ENCODE data around the gene SYT7.

The SYT7 gene

DNA sequence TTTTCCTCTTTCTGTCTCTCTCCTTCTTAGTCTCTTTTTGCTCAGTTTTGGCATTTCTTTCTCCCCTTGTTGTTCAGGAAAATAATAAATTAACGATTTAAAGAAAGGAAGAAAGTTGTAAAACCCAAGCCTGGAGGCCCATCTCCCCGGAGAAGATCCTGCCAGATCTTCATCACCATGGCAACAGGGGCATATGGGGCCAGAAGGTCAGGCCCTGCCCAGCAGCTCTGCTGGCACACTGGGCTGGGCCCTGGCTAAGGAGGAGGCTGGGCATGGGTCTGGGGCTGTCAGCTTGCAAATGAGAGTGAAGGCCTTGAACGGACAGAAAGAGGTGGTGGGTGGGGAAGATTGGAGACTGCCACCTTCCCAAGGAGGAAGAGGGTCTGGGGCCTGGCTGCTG is 69.5 kb downstream of the SYT7 start:
- DNase-seq: no peak

DNA sequence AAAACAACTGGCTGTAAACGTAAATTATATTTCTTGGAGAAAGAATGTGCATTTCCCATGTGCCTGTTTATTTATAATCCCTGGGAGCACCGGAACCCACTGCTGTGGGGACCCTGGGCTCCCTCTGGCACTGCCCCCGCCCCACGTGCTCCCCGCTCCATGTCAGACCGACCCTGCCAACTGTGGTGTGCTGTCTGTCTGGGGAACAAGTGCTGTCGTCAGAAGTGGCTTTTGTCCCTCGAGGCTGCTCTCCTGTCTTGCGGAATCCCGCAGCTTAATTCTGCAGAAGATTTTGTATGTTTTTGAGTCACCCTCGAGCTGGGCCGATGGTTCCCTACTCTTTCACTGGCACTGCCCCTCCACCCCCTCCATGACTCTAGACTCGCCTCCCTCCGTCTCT is 69.9 kb downstream of the SYT7 start:
- no peak for DNase-seq

DNA sequence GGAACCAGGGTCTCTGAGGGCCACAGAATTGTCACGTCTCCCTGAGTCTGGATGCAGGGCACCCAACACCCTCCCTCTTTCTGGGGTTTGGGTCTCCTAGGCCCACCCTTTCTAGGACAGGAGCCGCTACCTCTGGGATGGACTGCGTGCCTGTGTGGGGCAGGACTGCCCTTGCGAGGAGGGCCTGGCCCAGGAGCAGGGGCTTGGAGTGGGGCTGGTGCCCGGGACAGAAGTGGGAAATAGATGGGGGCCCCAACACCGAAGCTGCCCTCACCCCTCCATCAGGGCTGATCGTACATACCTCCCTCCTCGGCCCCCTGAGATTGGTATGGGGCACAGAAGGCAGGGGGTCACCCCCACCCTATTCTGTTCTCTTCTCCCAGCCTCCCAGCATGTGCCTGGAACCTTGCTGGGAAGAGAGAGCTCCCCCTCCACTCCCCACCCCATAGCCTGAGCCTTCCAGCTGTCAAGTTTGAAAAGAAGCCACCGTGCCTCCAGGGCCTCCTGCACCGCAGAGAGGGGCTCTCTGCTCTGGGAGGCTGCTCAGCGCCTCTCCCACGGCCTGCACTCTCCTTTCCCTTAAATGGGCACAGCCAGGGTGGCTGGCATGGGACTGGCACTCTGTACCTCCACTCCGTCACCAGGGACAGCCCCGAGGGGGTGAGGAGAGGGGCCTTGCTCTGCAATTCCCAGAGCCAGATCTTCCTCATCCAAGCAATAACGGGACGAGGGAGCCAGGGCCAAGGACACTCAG is 70.5 kb downstream of the SYT7 start:
- no peak for DNase-seq

DNA sequence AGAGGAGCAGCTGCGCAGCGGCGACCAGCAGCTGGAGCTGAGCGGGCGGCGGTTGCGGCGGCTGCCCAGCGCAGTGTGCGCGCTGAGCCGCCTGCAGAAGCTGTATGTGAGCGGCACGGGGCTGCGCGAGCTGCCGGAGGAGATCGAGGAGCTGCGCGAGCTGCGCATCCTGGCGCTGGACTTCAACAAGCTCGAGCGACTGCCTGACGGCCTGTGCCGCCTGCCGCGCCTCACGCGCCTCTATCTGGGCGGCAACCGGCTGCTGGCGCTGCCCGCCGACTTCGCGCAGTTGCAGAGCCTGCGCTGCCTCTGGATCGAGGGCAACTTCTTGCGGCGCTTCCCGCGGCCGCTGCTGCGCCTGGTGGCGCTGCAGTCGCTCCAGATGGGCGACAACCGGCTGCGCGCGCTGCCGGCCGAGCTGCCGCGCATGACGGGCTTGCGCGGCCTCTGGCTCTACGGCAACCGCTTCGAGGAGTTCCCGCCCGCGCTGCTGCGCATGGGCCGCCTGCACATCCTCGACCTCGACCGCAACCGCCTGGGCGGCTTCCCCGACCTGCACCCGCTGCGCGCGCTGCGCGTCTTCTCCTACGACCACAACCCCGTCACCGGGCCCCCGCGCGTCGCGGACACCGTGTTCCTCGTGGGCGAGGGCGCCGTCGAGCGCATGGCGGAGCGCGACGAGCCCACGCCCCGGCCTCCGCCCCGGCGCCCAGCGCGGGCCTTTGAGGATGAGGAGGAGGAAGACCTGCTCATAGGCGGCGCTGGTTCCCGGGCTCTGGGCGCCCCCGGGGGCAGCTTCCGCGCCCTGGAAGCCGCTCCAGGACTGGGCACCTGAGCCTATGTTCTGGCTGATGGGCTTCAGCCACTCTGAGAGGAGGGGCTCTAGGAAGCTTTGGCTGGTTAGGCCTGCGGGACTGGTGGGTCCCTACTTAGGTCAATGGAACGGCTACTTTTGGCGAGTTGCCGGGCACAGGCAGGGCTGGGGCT is 71.5 kb downstream of the SYT7 start:
- peak; percentile 64 for DNase-seq

DNA sequence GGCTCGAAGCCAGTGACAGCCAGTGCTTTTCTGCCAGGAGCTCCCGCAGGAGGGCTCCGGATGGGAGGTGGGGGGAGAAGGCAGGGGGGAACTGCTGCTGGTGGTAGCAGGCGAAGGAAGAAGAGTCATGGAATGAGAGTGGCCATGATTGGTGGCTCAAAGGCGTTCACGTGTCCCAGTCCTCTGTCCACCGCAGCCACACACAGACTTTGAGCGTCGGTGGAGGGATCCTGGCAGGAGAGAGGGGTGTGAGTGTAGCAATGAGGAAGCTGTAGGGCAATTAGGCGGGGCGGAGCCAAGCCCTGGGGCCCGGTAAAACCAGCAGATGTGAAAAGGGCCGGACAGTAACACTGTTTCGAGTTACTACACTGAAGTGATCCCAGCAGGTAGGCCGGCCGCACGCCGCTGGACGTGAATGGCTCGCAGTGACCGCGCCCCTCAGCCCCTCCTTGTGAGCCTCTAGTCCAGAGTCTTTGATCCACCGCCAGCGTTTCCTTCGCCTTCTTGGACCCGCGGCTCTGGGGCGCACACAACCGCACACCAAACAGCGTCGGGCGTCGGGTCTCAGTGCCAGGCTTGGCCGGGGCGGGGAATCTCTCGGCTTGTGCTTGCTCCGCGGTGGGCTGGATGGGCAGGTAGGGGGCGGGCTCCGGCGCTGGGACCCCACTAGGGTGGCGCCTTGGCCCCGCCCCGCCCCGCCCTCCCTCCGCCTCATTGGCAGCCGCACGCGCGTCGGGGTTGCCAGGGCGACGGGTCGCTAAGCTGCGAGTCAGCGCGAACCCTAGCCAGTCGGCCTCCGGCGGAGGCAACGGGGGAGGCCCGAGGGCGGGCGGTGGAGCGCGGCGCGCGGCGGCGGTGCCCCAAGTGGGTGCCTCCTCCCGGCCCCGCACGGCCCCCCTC is 72.7 kb downstream of the SYT7 start, which contains the start of gene LRRC10B:
Gene LRRC10B, plus strand, starts transcription at position 788 of the 900 bp plus-strand sequence. CDS start 250 bp downstream, outside the sequence.
- DNase-seq: peak; percentile 70

DNA sequence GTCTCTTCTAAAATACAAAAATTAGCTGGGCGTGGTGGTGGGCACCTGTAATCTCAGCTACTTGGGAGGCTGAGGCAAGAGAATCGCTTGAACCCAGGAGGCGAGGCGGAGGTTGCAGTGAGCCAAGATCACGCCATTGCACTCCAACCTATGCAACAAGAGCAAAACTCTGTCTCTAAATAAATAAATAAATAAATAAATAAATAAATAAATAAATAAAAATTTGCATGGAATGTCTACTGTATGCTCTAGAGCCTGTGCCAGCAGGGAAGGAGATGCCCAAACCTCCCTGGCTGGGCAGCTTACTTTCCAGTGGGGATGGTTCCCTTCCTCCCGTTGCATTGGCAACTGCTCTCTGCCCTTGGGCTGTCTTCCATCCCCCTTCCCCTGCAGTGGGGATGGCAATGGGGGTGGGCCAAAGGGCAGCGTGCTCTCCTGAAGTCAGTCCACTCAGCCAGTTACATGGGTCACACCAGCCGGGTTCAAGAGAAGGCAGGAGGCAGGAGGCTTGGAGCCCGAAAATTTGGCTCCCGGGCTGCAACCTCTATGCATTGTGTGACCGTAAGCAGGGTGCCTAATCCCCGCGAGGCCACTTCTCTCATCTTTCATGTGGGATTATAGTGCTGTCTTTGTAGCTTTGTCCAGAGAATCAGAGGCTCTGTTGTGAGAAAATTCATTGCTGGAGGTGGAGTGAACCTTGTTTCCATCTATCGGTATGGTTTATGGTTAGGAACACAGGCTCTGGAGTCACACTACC is 73.7 kb downstream of the SYT7 start:
- DNase-seq: no peak

DNA sequence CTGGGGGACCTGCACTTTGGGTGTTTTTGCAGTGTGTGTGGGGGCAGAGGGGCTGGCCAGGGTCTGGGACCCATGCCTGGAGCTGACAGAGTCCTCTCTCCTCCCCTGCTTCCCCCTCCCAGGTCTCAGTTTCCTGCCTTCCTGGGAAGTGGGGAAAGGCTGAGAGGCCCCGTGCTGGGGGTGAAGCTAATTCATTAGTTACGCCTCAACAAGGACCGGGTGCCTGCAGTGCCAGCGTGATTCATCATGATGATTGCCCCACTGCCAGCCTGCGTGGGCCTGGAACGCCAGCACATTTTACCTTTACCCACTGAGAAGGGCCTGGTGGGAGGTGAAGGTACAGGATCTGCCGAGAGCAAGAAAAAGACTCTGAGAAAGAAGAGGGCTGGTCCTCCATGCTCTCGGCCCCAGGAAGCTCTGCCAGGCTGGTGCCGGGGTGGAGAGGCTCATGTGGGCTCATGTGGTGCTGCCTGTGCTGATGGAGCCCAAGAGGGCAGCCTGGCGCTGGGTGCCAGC is 75.2 kb downstream of the SYT7 start:
- DNase-seq: no peak

DNA sequence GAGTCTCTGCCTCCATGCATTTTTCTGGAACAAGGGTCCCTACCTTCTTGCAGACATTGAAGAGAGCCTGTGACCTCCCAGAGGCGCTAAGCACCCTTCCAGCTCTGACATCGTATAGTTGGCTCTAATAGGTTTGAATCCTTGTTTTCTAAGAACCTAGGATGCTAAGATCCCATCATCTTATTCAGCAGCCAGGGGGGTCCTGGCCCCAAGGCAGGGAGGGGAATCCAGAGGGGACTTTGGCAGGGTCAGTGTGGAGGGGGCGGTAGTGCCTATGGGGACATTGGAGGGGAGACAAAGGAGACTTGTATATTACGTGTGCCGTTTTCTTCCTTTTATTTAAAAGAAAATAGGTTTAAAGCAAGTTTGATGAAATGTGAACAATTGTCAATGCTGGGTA is 75.8 kb downstream of the SYT7 start:
- DNase-seq: no peak

DNA sequence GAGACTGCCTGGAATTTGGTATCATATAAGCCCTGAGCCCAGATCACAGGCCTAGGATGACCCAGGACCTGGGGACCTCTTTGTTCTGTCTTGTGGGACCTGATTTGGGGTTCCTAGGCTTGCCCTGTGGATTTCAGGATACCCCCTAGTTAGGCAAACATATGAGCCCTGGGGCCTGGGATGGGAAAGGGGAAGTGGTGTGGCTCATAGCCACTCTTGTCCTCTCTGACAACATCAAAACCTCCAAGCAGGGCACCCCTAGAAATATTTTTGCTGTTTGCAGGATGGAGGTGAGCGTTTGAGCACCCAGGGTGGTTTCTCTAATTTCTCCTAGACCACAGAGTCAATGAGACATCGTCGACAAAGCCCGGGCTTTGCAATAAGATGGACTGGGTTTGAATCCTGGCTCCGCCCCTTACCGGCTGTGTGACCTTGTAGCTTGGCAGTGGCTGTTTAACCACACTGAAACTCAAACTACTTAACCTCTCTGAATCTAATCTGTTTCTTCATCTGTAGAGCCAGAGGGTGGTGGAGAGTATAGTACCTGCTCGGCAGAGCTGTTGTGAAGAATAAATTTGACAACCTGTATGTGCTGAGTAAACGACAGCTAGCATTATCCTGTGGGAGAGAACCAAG is 77.6 kb downstream of the SYT7 start:
- no peak for DNase-seq

DNA sequence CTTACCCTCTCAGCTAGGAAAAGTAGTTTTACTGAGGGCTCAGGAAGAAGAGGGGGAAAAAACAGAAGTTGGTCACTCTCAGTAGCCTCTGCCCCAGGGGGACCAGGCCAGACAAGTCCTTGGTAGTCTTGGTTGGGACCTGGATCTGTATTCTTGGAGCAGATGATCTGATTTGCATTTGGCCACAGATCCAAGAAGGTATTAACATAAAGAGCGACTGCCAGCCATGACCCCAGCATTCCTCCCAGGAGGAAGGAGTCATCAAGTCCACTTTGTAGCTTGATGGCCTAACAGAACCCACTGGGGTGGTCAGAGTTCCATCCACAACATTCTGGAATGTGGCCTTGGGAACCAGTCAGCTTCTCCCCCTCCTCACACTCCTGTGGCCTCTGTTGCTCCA is 78.4 kb downstream of the SYT7 start:
- no peak for DNase-seq

DNA sequence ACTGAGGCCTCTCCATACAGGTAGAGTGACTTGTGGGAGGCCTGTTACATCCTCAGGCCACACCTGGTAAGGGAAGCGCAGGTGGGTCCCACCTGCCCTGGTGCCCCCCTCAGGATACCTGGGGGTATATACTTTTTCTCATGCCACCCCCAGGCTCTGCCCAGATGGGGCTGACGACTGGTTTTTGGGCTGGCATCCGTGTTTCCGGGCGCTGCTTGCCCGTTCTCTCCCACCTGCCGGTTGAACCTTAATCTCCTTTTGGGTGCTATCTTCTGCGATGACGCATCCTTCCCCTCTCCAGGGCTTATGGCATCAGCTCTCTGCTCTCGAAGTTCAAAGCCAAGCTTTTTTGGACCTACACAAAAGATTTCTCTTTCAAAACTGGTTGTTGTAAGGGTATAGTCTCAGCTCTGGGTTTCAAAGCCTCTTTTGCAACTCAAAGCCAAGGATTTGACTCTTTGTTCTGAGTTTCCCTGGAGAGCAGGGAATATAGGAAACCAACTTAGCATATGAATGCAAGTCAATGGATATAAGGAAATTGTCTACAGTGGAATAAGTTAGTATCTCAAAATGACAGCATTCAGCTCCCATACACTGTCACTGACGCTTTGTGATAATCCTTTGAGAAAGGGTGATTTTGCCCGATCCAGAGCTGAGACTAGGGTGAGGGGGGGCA is 80.9 kb downstream of the SYT7 start:
- DNase-seq: no peak

DNA sequence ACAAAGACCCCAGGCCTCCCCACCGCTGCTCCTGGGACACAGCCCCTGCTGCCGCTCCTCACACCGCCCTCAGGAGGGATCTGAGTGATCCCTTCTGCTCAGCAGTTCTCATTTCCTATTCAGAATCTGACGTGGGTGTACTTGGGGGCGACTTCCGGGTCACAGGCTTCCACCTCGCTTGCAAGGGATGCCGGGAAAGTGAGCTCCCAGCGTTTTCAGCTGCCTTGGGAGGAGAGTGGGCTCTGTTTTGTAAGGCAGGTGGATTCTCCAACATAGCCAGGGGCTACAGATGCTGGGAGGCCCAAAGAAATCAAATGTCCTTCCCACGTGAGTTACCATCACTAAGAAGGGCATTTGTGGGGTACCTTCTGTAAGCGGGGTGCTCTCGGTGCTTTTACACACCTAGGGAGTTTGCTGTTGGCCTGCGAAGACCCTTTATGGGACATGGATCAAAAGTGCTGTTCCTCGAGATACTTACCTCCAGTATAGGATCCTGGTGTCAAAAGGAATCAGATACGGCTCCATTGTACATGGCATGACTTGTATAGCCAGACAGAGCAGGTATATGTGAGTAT is 82.0 kb downstream of the SYT7 start:
- DNase-seq: no peak

DNA sequence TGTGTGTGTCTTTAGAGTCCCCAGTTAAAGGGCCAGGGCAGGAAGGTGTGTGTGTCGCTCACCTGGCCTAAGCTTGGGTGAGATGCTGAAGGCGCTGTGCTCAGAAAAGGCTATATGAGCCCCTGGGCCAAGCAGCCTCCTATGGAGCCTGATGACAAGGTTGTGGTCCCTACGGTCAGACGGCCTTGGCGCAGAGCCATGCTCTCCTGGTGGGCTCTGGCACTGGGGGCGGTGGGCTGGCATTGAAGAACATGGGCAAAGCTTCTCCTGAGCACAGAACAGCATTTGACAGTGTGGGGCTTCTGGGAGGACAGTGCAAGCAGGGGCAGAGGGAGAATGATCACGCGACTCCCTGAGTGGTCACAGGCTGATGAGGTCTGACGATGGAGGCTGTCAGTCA is 83.0 kb downstream of the SYT7 start:
- no peak for DNase-seq

DNA sequence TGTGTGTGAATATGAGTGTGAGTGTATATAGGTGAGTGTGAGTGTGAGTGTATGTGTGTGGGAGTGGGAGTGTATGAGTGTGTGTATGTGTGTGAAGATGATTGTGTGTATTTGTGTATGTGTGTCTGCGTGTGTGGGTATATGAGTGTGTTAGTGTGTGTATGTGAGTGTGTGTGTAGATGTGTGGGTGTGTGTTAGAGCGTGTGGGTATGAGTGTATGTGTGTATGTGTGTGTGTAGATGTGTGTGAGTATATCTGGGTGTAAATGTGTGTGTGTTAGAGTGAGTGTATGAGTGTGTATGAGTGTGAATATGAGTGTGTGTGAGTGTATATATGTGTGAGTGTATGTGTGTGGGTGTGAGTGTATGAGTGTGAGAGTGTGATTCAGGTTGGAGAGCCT is 83.4 kb downstream of the SYT7 start:
- DNase-seq: no peak

DNA sequence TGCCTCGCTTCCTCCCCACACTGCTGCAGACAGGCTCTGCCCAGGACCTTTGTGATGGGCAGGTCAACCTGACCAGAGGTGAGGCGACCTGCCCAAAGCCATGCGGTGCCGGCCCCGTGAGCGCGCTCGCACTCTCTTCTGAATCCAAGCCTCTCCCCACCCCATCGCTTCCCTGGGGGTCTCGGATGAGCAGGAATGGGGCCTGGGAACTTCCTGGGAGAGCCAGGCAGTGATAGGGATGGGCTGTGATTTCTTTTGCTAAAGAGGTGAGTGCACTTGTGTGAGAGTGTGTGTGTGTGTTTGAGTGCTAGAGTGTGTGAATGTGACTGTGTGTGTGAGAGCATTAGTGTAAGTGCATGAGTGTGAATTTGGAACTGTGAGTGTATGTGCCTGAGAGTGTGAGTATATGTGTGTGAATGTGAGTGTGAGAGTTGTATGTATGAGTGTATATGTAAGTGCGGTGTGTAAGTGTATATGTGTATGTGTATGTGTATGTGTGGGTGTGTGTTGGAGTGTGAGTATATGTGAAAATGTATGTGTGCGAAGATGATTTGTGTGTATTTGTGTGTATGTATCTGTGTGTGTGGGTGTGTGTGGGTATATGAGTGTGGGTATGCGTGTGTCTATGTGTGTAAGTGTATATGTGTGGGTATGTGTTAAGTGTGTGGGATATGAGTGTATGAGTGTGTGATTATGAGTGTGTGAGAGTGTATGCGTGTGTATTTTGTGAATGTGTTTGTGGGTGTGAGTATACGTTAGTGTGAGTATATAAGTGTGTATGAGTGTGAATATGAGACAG is 84.1 kb downstream of the SYT7 start:
- no peak for DNase-seq

DNA sequence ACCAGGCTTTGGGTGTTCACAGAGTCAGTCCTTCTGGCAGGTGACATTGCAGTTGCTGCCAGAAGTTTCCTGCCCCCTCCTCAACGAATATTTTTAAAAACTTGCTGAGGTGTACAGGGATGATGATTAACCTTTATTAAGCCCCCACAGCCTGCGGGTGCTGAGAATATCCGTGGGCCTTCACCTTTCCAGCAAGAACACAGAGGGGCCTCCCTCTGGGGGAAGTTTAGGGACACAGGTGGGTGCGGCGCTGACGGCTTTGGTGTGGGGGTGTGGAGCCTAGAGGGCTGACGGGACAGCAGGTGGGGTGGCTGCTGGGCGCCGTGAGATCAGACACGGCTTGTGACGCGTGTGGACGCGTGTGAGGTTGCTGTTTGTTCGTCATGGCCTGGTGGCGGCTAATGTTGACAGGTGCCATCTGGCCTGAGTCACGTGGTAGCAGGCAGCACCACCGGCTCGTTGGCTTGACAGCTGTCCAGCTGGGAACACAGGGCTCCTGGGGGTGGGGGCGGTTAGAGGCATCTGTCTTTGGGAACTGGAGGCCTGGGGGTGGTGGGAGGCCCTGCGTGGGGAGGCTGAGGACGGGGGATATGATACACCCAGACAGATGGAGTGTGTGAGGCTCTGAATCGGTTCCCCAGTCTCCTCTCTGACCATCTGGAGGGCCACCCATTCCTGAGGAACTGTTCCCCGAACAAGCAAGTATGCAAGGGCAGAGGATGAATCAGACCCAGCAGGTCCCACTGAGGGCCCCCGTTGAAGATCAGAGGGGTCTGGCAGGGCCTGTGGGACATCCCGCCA is 84.9 kb downstream of the SYT7 start:
- no peak for DNase-seq

DNA sequence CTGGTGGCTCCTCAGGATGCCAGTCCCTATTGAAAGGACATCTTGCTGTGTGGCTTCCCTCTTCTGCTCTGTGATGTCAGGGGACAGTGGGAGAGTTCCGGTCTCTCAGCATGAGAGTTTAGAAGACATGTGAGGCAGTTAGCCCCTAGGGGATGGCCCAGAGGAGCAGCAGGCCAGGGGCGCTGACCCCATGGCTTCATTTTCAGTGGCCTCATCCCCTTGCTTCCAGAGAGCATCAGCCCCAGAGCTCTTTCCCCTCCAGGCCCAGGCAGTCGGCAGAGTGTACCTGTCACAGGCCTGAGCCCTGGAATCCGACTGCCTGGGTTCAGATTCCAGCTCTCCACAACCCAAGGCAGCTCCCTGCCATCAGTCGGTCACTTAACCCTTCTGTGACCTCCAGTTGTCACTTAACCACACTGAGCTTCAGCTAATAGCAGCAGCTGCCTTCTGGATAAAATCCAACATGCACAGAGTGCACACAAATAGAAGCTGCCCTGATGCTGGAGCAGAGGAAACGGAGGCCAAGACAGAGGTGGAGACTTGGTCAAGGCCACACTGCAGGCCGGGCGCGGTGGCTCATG is 86.4 kb downstream of the SYT7 start:
- DNase-seq: no peak

DNA sequence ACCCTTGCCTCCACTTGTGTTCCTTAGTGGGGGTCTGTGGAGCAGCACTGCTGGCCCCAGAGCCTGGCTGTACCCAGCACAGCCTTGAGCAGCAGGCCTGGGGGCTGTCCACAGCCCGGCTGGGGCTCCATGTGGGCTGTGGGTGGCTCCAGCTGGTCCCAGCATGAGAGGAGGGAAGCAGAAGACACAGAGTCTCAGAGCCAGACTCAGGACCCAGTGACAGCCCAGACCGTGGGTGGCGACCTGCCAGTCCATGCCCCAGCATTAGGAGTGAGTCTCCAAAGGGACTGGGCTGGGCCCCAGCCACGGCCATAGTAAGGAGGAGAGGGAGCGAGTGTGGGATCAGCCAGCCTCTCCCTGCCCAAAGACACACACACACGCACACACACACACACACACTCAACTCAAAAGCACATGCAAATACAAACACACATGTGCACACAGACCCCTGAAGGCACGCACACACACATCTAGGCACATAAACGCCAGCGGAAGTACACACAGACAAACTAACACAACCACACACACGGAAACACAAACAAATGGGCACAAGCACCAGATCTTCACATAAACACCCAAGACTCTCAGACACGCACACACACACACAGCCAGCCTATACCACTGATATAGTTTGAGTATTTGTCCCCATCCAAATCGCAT is 89.0 kb downstream of the SYT7 start:
- no peak for DNase-seq

Data from DMS79 treated with DMSO at 0.1 percent for 48 hours (cell line).